COLO668 (cell line): Measurements from ENCODE around the gene TPM2.
"Not testable (repeated sequence)": the region's sequence is repeated elsewhere in the genome, so short reads cannot be mapped to it uniquely, and the experiment has no call there.

Experiments
- DNase-seq: peaks from one replicate; lab custom pipeline; 2025; ENCODE audit not compliant: unreplicated experiment; lab: John Stamatoyannopoulos, UW

Gene TPM2

GRCh38 chr9:35656831-35657545, 32.7 kb downstream of the TPM2 start:
- no peak for DNase-seq

GRCh38 chr9:35656348-35656747, 33.4 kb downstream of the TPM2 start:
- no peak for DNase-seq

GRCh38 chr9:35653611-35654010, 36.1 kb downstream of the TPM2 start:
- no peak for DNase-seq

- DNase-seq: no peak
Measured at GRCh38 chr9:35652829-35653209, 36.9 kb downstream of the TPM2 start.

GRCh38 chr9:35651956-35652828, 37.5 kb downstream of the TPM2 start:
- no peak for DNase-seq

- no peak for DNase-seq
Measured at GRCh38 chr9:35650341-35651158, 39.2 kb downstream of the TPM2 start, which contains the start of gene SIT1. TSS of gene SIT1 (minus strand) at chr9:35650931. CDS start at chr9:35650853, 78 bp downstream.

- no peak for DNase-seq
Measured at GRCh38 chr9:35649431-35650340, 40.0 kb downstream of the TPM2 start.

GRCh38 chr9:35646533-35647265, 43.0 kb downstream of the TPM2 start:
- DNase-seq: peak; percentile 92

GRCh38 chr9:35646153-35646532, 43.6 kb downstream of the TPM2 start:
- DNase-seq: no peak

GRCh38 chr9:35645736-35646135, 44.0 kb downstream of the TPM2 start:
- not testable (repeated sequence) for DNase-seq

- DNase-seq: no peak
Measured at GRCh38 chr9:35643046-35643445, 46.7 kb downstream of the TPM2 start.

GRCh38 chr9:35641478-35641877, 48.2 kb downstream of the TPM2 start:
- not testable (repeated sequence) for DNase-seq

- DNase-seq: not testable (repeated sequence)
Measured at GRCh38 chr9:35640431-35640830, 49.3 kb downstream of the TPM2 start.

GRCh38 chr9:35639631-35640030, 50.1 kb downstream of the TPM2 start:
- DNase-seq: no peak

- not testable (repeated sequence) for DNase-seq
Measured at GRCh38 chr9:35639225-35639624, 50.5 kb downstream of the TPM2 start.

- not testable (repeated sequence) for DNase-seq
Measured at GRCh38 chr9:35638751-35639150, 51.0 kb downstream of the TPM2 start.

GRCh38 chr9:35637427-35637955, 52.2 kb downstream of the TPM2 start:
- DNase-seq: not testable (repeated sequence)

GRCh38 chr9:35636877-35637246, 52.9 kb downstream of the TPM2 start:
- DNase-seq: not testable (repeated sequence)

GRCh38 chr9:35636135-35636876, 53.4 kb downstream of the TPM2 start:
- DNase-seq: no peak
